ENCODE measurements around the gene CRIP2.
A peak's percentile ranks its signal among the peaks of the same experiment; 100 is the strongest.

The CRIP2 gene

GRCh38 chr14:105445290-105445689 lies 29.3 kb upstream of the CRIP2 start:
- no peak for DNase-seq

GRCh38 chr14:105445901-105446845 lies 28.4 kb upstream of the CRIP2 start:
- no peak for DNase-seq

DNA sequence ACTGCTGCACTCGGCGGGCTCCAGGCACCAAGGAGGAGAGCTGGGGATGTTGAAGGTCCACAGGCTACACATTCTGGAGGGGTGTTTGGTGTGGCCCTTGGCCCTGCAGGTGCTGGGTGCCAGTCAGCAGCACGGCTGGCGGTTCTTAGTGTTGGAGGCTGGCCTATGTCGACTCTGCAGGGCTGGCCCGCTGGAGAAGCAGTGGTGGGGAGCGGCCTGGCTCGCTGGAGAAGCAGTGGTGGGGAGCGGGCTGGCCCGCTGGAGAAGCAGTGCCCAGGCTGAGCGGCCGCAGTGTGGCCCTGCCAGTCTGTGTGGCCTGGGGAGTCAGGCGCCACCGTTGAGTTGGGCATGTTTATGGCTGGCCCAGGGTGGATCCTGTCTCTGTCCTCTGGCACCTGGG lies 27.6 kb upstream of the CRIP2 start:
- DNase-seq = no peak

- DNase-seq = no peak
Measured at GRCh38 chr14:105447651-105448640, 26.7 kb upstream of the CRIP2 start.

GRCh38 chr14:105448706-105449111 lies 25.9 kb upstream of the CRIP2 start:
- peak; percentile 58 for DNase-seq

DNA sequence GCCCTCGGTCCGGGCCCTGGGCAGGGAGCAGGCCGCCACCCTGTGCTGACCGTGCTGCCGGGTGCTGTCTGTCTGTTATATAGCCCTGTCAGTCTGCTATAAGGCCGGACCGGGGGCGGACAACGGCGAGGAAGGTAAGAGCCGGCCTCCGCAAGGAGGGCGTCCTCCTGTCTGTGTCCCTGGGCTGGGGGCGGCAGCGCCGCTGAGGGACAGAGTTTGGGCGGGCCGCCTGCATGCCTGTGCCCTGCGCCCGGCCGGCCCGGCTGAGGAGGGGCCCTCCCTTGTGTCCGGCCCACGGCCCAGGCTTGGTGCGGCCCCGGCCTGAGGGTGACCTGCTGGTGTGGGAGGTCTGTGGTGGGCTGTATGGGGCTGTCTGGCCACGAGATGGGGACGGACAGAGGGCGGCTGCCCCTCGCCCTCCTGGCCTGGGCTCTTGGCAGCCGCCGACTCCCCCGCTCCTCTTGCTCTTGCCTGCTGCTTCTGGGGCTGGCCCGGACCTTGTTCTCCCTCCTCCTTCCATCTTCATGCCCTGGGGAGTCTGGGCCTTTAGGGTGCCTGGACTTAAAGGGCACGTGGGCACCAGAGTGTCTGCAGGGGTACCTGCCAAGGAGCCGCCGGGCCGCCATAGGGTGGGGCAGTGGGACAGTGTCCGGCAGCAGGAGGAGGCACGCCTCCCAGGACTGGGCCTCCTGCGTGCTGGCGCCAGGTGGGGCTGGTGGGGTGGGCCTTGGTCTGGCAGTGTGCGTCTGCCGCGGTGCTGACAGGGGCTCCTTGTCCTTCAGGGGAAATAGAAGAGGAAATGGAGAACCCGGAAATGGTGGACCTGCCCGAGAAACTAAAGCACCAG lies 25.1 kb upstream of the CRIP2 start:
- DNase-seq = no peak

DNA sequence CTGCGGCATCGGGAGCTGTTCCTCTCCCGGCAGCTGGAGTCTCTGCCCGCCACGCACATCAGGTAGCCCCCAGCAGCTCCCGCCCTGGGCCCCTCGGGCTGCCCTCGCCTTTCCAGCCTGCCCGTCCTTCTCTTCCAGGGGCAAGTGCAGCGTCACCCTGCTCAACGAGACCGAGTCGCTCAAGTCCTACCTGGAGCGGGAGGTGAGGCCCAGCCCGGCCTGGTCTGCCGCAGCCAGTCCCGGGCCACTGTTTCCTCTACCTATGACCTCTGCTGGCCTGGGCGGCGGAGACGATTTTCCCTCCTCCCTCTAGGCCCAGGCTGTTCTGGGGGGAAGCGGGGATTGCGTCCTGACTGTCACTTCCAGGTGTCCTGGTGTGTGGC lies 24.5 kb upstream of the CRIP2 start:
- no peak for DNase-seq

GRCh38 chr14:105450864-105451720 lies 23.5 kb upstream of the CRIP2 start:
- no peak for DNase-seq

GRCh38 chr14:105452963-105453362 lies 21.7 kb upstream of the CRIP2 start:
- no peak for DNase-seq

DNA sequence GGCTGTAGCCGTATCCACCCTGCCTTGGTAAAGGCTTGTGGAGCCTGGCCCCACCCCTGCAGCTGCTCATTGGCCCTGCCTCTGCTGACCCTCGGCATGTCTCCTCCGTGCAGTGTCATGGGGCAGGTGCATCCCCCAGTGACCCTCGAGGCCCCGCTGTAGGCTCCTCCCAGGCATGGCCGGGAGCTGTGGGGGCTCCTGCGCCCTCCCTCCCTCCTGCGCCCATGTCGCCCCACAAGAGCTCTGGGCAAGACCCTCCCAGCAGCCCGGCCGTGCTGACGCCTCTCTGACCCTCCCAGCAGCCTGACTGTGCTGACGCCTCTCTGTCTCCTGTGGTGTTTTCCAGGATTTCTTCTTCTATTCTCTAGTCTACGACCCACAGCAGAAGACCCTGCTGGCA lies 20.8 kb upstream of the CRIP2 start:
- DNase-seq = no peak

GRCh38 chr14:105455086-105455640 lies 19.5 kb upstream of the CRIP2 start:
- no peak for DNase-seq

DNA sequence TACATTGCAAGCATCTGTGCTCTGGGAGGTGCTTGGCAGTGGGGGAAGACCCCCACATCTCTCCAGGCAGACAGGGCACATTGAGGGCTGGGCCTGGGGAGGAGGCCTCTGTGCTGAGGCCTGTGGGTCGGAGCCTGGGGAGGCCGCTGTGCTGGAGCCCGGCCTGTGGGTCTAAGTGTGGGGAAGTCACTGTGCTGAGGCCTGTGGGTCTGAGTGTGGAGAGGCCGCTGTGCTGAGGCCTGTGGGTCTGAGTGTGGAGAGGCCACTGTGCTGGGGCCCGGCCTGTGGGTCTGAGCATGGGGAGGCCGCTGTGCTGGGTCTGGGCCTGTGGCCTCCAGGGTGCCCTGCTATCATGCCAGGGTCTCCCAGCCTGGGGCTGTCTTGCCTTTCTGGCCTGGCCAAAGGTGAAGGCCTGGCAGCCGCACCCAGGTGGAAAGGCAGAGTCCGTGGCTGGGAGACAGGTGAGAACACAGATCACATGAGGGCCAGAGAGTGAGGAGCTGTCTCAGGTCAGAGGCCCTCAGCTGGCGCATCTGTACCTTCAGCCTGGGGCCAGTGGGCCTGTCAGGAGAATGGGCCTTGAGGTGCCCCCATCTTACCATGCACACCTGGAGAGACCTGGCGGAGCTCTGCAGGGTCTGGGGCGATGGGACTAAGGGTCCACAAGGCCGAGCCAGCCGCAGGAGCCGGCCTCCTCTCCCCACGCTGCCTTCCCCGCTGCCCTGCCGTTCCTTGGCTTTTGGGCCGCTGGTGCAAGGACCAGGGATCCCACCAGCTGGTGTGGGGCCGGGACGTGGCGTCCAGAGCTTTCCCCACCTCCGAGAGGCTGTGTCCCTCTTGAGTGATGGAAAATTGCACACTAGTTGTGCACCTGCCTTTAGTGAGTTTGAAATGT lies 18.6 kb upstream of the CRIP2 start:
- no peak for DNase-seq

DNA sequence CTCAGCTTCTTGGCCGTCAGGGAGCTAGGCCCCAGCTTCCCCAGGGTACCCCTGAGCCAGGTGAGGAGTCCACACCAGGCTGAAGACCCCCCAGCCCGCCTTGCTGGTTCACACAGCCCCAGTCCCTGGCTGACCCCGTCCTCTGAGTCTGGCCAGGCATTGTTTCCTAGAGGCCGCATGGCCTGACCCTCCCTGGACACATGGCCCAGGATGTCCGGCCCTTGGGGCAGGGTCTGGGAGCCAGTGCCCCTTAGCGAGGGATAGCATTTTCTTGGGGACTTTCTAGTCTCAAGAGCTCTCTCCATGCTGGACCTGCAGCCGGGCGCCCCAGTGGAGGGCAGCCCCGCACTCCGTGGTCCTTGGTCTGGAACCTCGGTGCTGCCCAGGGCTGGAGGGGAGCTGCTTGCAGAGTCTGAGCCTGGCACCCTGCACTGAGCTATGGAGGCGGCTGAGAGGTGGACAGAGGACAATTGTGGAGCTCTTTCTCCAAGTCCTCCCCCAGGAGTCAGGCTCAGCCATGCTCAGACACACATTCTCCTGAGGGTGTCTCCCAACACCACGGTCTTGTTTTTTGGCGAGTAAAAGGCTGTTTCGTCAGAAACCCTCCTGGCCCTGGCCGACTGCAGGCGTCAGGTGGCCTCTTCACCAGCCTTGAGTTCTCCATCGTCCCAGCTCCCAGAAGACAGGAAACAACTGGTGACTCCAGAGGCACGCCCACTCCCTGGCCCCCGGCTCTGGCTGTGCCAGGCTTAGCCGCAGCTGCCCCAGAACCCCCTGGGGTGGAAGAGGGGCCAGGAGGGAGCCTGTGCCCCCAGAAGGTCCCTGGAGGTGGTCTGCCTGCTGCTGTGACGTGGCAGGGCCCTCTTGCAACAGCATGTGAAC lies 17.6 kb upstream of the CRIP2 start:
- DNase-seq = no peak

DNA sequence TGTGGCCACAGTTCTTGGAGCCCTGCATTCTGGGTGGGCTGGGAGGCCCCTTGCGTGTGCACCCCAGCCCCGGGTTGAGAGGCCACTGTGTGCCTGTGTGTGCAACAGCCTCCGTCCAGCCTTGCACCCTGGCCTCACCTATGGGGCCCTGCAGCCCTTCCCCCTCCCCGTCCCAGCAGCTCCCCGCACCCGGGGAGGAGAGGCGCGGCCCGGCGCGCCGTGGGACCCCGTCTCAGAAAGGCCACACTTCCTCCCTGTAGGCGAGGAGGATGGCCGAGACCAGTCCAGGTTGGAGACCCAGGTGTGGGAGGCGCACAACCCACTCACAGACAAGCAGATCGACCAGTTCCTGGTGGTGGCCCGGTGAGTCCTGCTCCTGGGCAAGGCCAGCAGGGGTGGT lies 16.6 kb upstream of the CRIP2 start:
- no peak for DNase-seq

- DNase-seq = no peak
Measured at GRCh38 chr14:105458571-105458970, 16.1 kb upstream of the CRIP2 start.

GRCh38 chr14:105460116-105460515 lies 14.5 kb upstream of the CRIP2 start:
- no peak for DNase-seq

DNA sequence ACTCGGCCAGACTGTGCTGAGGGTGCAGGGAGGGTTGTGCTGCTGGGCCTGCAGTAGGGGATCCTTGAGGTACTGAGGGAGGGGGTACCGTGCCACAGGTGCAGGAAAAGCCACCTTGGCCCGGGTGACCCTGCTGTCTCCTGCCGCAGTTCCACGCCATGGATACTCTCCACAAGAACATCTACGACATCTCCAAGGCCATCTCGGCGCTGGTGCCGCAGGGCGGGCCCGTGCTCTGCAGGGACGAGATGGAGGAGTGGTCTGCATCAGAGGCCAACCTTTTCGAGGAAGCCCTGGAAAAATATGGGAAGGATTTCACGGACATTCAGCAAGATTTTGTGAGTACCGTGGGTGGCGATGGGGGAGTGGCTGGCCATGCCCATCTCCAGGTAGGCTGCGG lies 14.0 kb upstream of the CRIP2 start:
- DNase-seq = no peak

DNA sequence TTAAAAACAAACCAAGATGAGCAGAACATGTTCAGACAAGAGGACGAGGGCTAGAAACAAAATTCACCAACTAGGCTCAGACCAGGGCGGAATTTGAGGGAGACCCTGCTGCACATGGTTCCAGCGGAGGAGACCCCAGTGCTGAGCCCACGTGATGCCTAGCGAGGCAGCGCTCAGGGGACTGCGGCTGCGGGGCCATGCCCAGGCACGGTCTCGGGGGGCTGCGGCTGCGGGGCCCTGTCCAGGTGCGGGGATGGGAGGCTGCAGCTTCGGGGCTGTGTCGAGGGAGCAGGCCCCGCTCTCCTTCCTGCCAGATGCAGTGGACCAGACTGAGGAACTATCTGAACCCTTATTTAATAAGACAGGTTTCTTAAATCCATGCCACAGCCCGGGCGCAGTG lies 12.7 kb upstream of the CRIP2 start:
- no peak for DNase-seq

DNA sequence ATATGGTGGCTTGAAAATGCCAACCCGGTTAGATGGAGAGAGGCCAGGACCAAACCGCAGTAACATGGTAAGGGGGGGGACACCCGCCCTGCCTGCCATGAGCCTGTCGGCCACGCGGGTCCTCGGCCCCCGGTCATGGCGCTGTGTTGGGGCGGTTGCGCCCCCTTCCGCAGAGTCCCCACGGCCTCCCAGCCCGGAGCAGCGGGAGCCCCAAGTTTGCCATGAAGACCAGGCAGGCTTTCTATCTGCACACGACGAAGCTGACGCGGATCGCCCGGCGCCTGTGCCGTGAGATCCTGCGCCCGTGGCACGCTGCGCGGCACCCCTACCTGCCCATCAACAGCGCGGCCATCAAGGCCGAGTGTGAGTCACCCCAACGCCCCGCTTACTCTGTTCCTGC lies 10.1 kb upstream of the CRIP2 start:
- DNase-seq = no peak
